Endothelial cell of umbilical vein (primary cell): ENCODE data around the gene CCN5. TPM values are rescaled to one million over a fixed set of nuclear protein-coding genes. Genes with fewer than 3 reads are reported as not detected.

Experiments
- BruUV-seq: library from RNA; stranded (reverse); fragments of 400-500 nt; replicated peaks from 2 replicates; lab custom pipeline; 2021; lab: Mats Ljungman, UMichigan
- CTCF ChIA-PET: fragments of 300-600, 350-600 bp; sonication (Branson Sonifier 250); formaldehyde crosslinking; loops from one replicate; lab custom pipeline; 2021; ENCODE audit warnings: antibody characterized with exemption, inconsistent platforms; lab: Charles Lee
- POLR2A ChIA-PET: fragments of 300-600, 350-600 bp; sonication (Branson Sonifier 250); formaldehyde crosslinking; loops from one replicate; lab custom pipeline; 2021; ENCODE audit warnings: antibody characterized with exemption, inconsistent platforms; lab: Charles Lee
- DNase-seq: peaks from one replicate; pipeline ENCODE4 v3.0.0-alpha.2; 2011; ENCODE audit warnings: low read depth, low spot score
- FAIRE-seq: peaks from 2 replicates; lab custom pipeline; 2011; peaks lifted over from hg19 to GRCh38; lab: Jason Lieb, UNC
- H2AFZ ChIP-seq: 2 replicates; pipeline ENCODE4 v1.6.0; 2012; ENCODE audit warnings: low read depth, low read length, control low read depth, inconsistent platforms
- H3K27ac ChIP-seq: 2 replicates; pipeline ENCODE4 v1.5.1; 2011; ENCODE audit warnings: low read depth, mild to moderate bottlenecking, control low read depth, low read length, moderate library complexity; ENCODE audit not compliant: insufficient read depth
- H3K27me3 ChIP-seq, 2 experiments: 2 replicates each; pipeline versions ENCODE4 v1.6.0 to v1.6.1; 2011; ENCODE audit warnings: low read length in 2 of 2, mixed read lengths in 1 of 2; ENCODE audit not compliant: control insufficient read depth in 2 of 2, insufficient read depth in 2 of 2
- H3K36me3 ChIP-seq, 2 experiments: 2 replicates in 1 of 2; 3 replicates in 1 of 2; pipeline ENCODE4 v1.5.1; 2011; ENCODE audit warnings: low read length in 2 of 2, mild to moderate bottlenecking in 1 of 2, moderate library complexity in 1 of 2; ENCODE audit not compliant: control insufficient read depth in 2 of 2, insufficient read depth in 2 of 2; ENCODE audit errors: extremely low read depth in 1 of 2
- H3K4me1 ChIP-seq: 3 replicates; pipeline ENCODE4 v1.5.1; 2011; ENCODE audit warnings: mild to moderate bottlenecking, low read length; ENCODE audit not compliant: control insufficient read depth, insufficient read depth; ENCODE audit errors: extremely low read depth
- H3K4me2 ChIP-seq: 2 replicates; pipeline ENCODE4 v1.6.1; 2011; ENCODE audit warnings: low read length, control low read depth, mixed read lengths; ENCODE audit not compliant: insufficient read depth
- H3K4me3 ChIP-seq, 3 experiments: fragments of 200-600 bp in 1 of 3; sonication (generic), shearing (Covaris generic) in 1 of 3; replicated peaks in 1 of 3; 2 replicates each; pipeline ENCODE4 v1.5.1; 2011 to 2016; ENCODE audit warnings: control low read depth in 3 of 3, low read length in 3 of 3, mild to moderate bottlenecking in 2 of 3, inconsistent platforms in 1 of 3, low read depth in 1 of 3, moderate library complexity in 1 of 3; ENCODE audit not compliant: insufficient read depth in 1 of 3
- H3K79me2 ChIP-seq: 2 replicates; pipeline ENCODE4 v1.6.0; 2012; ENCODE audit warnings: low read length, inconsistent platforms; ENCODE audit not compliant: control insufficient read depth, insufficient read depth
- H3K9ac ChIP-seq: replicated peaks from 2 replicates; pipeline ENCODE3; 2011; ENCODE audit warnings: low read length, control low read depth; ENCODE audit not compliant: insufficient read depth; ENCODE audit errors: extremely low read depth
- H3K9me1 ChIP-seq: replicated peaks from 3 replicates; pipeline ENCODE4 v1.6.0; 2011; ENCODE audit warnings: mild to moderate bottlenecking, low read length; ENCODE audit not compliant: control insufficient read depth, insufficient read depth; ENCODE audit errors: extremely low read depth
- H3K9me3 ChIP-seq: replicated peaks from 2 replicates; pipeline ENCODE4 v1.5.1; 2012; ENCODE audit warnings: low read length, inconsistent platforms; ENCODE audit not compliant: control insufficient read depth, insufficient read depth
- H4K20me1 ChIP-seq: replicated peaks from 2 replicates; pipeline ENCODE3; 2011; ENCODE audit warnings: mild to moderate bottlenecking, low read length; ENCODE audit not compliant: control insufficient read depth, insufficient read depth; ENCODE audit errors: extremely low read depth
- EZH2 ChIP-seq: IDR thresholded peaks from 2 replicates; pipeline ENCODE4 v1.6.1; 2012; ENCODE audit warnings: borderline replicate concordance, low read depth, mild to moderate bottlenecking, moderate library complexity, low read length, inconsistent platforms; ENCODE audit not compliant: severe bottlenecking
- FOS ChIP-seq: IDR thresholded peaks from 2 replicates; pipeline ENCODE4 v1.6.1; 2011; ENCODE audit warnings: mild to moderate bottlenecking, low read length, moderate library complexity, borderline replicate concordance; ENCODE audit not compliant: insufficient read depth
- GATA2 ChIP-seq: IDR thresholded peaks from 2 replicates; pipeline ENCODE4 v1.7.0; 2011; ENCODE audit warnings: low read depth, mild to moderate bottlenecking, moderate library complexity, mixed read lengths, low read length; ENCODE audit not compliant: insufficient read length, insufficient read depth
- JUN ChIP-seq: IDR thresholded peaks from 2 replicates; pipeline ENCODE4 v1.6.1; 2011; ENCODE audit warnings: borderline replicate concordance, low read depth; ENCODE audit not compliant: insufficient read length, insufficient read depth
- MYC ChIP-seq: IDR thresholded peaks from one replicate; pipeline ENCODE4 v1.6.1; 2011; ENCODE audit warnings: mild to moderate bottlenecking, low read depth, low read length
- POLR2A ChIP-seq: IDR thresholded peaks from 2 replicates; pipeline ENCODE4 v1.6.1; 2012; ENCODE audit warnings: low read depth, mild to moderate bottlenecking, control low read depth, low read length
- POLR2AphosphoS5 ChIP-seq: IDR thresholded peaks from 2 replicates; pipeline ENCODE4 v1.6.1; 2012; ENCODE audit warnings: low read depth, mild to moderate bottlenecking, control low read depth, low read length, moderate library complexity; ENCODE audit not compliant: insufficient read depth
- dilution Hi-C: fragments of 300-500 bp; cut with MboI; formaldehyde crosslinking; loops from one replicate; pipeline ENCODE4 v1.15.0; 2019; ENCODE audit warnings: low sequenced_read_pairs; ENCODE audit not compliant: extremely low pct_ligation_motif_present
- intact Hi-C: fragments of 100-400 bp; cut with micrococcal nuclease; formaldehyde crosslinking; loops from one replicate; pipeline ENCODE4 v1.10.0; 2022
- polyA plus RNA-seq, 4 experiments: library from polyadenylated mRNA; depleted of rRNA in 3 of 4; stranded (reverse) in 3 of 4; unstranded in 1 of 4; fragments of >200 nt; gene quantifications; 2 replicates each; pipeline versions ENCODE4 v1.2.1 to v1.2.3, GENCODE V29; 2011 to 2012; ENCODE audit warnings: missing spikeins in 1 of 4
- total RNA-seq: library from RNA; stranded (reverse); gene quantifications from 2 replicates; pipeline ENCODE4 v1.2.3, GENCODE V29; 2021
- TF ChIP-seq, protein P1 (sequence below): IDR thresholded peaks from 2 replicates; pipeline ENCODE4 v1.6.1; 2011; ENCODE audit not compliant: insufficient read depth, insufficient read length
- TF ChIP-seq, protein P2 (sequence below), 2 donors: IDR thresholded peaks; 1 replicate in 1 of 2; 2 replicates in 1 of 2; pipeline ENCODE4 v1.5.1; 2011; ENCODE audit warnings: low read length in 2 of 2, mild to moderate bottlenecking in 2 of 2, moderate library complexity in 2 of 2, control low read depth in 1 of 2, inconsistent platforms in 1 of 2, low read depth in 1 of 2; ENCODE audit not compliant: insufficient read depth in 1 of 2; ENCODE audit errors: extremely low read depth in 1 of 2

Gene CCN5
- total and polyA plus RNA-seq, 2 donors (not counting 3 experiments of a cell fraction or from before 2014, with no cell fraction given), result 0.03 TPM; not detected in 1

DNA sequence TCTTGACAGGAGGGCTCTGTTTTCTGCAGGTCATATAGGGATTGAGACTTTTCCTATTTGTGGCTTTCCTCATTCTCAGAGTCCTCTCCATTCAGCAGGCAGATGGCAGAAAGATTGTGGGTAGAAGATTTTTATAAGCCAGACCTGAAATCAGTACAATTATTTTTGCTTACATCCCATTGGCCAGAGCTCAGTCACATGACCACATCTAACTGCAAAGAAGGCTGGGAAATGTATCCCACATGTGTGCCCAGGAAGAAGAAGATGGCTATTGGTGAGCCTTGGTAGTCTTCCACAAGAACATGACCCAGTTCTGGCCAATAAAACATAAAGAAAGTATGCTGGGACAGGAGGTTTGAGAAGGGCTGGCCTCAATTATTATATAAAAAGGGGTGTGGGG is 21.5 kb upstream of the CCN5 start:
- Histone ChIP-seq H3K4me1 (peaks cover 33% of the 10 kb centered on the region), H3K27me3 (no peaks in the 10 kb centered on the region), H3K27ac (peak overlapping the region; percentile 93), H3K9me3 (peaks cover 4% of the 10 kb centered on the region), H3K36me3 (no peaks in the 10 kb centered on the region), H2AFZ (no peak overlapping the region), H4K20me1 (no peaks in the 10 kb centered on the region), H3K9ac (peak overlapping the region; percentile 51), H3K79me2 (no peaks in the 10 kb centered on the region), H3K9me1 (no peaks in the 10 kb centered on the region), H3K4me2 (peak overlapping the region; percentile 23), H3K4me3 (no peak overlapping the region)
- TF ChIP-seq JUN (no peak), GATA2 (no peak)
- POLR2A ChIA-PET, result no interaction called here
- peak; percentile 55 for FAIRE-seq
- BruUV-seq, result no TSS peak
- dilution Hi-C loops (no loop called here), intact Hi-C loops (loop anchor here (1.0 to 2.0 kb wide), 4 partner anchors 37 to 483 kb away; partner anchors contain the start of genes OSER1 and YWHAB)
- DNase-seq, result no peak
- CTCF ChIA-PET, result interaction anchor here (0.8 to 5.0 kb wide), 5 partner anchors 9 to 194 kb away, joined by 3 to 30 read pairs (median 7); no protein-coding TSS in a partner anchor

DNA sequence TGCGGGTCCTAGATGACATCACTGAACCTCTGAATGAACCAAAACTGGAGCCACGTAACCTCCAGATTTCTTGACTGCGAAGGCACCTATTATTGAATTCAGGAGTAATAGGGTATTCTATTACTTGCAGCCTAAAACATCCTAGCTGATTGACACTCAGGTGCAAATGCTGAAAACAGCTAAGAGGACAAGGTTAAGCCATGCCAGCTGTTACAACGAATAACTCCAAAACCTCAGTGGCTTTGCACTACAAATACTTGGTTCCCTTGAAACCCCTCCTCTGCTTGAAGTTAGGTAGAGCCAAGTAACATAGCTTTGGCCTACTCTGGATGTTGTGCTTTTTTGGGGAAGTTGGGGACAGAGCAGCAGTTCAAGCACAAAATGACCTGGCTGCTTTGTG is 21.0 kb upstream of the CCN5 start:
- H3K27me3 ChIP-seq, result no peaks in the 10 kb centered on the region
- H2AFZ ChIP-seq, result no peak overlapping the region
- H3K9me1 ChIP-seq, result no peaks in the 10 kb centered on the region
- ChIA-PET CTCF (interaction anchor here (2.2 to 5.0 kb wide), 3 partner anchors 9 to 38 kb away, joined by 7 to 30 read pairs (median 8); no protein-coding TSS in a partner anchor), POLR2A (no interaction called here)
- intact Hi-C loops (no loop called here), dilution Hi-C loops (no loop called here)
- FAIRE-seq (no peak), DNase-seq (no peak)
- H3K9me3 ChIP-seq, result peaks cover 4% of the 10 kb centered on the region
- TF ChIP-seq JUN (no peak), GATA2 (no peak), POLR2AphosphoS5 (no peak), EZH2 (no peak), MYC (no peak), POLR2A (no peak), FOS (no peak)
- TF ChIP-seq, protein P1, sequence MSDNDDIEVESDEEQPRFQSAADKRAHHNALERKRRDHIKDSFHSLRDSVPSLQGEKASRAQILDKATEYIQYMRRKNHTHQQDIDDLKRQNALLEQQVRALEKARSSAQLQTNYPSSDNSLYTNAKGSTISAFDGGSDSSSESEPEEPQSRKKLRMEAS, result no peak
- TF ChIP-seq, protein P2, sequence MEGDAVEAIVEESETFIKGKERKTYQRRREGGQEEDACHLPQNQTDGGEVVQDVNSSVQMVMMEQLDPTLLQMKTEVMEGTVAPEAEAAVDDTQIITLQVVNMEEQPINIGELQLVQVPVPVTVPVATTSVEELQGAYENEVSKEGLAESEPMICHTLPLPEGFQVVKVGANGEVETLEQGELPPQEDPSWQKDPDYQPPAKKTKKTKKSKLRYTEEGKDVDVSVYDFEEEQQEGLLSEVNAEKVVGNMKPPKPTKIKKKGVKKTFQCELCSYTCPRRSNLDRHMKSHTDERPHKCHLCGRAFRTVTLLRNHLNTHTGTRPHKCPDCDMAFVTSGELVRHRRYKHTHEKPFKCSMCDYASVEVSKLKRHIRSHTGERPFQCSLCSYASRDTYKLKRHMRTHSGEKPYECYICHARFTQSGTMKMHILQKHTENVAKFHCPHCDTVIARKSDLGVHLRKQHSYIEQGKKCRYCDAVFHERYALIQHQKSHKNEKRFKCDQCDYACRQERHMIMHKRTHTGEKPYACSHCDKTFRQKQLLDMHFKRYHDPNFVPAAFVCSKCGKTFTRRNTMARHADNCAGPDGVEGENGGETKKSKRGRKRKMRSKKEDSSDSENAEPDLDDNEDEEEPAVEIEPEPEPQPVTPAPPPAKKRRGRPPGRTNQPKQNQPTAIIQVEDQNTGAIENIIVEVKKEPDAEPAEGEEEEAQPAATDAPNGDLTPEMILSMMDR (IDR thresholded peaks at IDR 0.05; ENCODE audit: extremely low read depth in 1 of 2, insufficient read depth in 1 of 2, low read depth in 1 of 2, low read length in 2 of 2), result no peak
- no peaks in the 10 kb centered on the region for H3K79me2 ChIP-seq
- no peaks in the 10 kb centered on the region for H3K36me3 ChIP-seq
- H3K4me2 ChIP-seq, result no peak overlapping the region
- no peak overlapping the region for H3K4me3 ChIP-seq
- BruUV-seq, result no TSS peak
- no peak overlapping the region for H3K9ac ChIP-seq
- no peaks in the 10 kb centered on the region for H4K20me1 ChIP-seq
- no peak overlapping the region for H3K27ac ChIP-seq
- H3K4me1 ChIP-seq, result peaks cover 33% of the 10 kb centered on the region
